ENCODE results near the gene LILRB5.
"Not testable (repeated sequence)": the region's sequence is repeated elsewhere in the genome, so short reads cannot be mapped to it uniquely, and the experiment has no call there.

Gene LILRB5

DNA sequence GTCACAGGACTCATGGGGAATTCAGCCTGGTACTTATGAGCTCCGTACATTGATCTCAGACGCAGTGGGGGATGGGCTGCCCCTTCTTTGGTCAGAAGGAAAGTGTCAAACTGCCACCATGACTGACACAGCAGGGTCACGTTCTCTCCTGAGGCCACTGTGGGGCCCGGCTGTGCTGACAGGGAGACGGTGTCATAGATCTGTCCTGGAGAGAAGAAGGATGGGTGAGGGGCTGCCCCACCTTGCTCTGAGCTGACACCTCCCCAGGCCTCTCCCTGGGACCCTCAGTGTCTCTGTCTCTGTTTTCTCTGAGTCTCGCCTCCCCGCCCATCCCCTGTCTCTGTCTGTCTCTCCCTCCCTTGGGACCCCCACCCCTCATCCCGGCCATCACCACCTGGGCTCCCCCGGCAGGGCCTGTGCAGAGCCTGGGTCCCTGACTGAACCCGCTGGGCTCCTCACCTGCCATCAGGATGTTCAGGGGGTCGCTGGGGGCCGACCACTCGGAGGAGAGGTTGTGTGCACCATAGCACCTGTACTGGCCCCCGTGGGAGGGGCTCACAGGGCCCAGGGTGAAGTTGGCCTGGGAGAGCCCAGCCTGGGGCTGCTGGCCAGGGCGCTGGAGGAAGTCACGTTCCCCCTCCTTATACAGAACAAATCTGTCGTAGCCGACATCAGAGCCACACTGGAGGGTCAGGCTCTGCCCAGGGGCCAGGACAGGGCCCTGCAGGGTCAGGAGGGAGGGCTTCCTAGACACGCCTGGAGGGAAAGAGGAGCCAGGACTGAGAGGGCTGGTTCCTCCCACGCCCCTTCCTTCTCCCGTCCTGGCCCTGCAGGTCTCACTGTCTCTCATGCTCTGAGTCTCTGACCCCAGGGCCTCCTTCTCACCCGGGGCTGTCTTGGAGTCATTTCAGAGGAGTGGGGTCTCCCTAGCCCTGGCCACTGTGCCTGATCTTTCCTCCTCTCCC lies 16.4 kb downstream of the LILRB5 start:
- not testable (repeated sequence) for DNase-seq

DNA sequence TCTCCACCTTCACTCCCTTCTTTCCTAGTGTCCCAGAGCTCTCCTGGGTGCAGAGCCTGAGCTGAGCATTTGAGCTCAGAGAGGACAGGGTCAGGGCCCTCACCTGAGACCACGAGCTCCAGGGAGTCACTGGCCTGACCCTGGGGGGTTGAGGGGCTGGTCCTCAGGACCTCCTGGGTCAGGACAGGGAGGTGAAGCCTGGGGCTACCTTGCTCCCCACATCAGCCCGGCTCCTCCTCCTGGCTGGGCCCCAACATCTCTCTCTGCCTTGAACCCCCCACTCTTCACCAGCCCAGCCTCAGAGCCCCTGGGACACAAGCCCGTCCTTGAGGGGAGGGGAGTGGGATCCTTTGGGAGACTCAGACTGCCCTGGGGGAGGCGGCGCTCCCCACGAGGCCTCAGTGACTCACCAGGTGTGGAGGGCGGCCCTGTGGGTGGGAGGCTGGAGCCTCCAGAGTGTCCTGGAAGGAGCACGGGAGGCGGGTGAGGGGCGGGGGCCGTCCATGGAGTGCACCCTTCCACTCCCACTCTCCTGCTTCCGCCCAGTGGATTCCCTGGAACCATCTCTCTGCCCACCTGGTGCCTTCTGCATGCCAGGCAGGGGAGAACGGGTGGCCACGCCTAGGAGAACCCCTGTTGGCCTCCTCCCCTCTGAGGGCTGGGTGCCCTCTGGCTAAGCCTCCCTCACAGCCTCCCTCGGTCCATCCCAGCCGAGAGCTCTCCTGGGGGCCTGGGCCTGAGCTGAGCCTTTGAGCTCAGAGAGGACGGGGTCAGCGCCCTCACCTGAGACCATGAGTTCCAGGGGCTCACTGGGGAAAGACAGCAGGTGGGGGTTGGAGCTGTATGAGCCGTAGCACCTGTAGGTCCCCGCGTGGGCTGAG lies 17.3 kb downstream of the LILRB5 start:
- DNase-seq = not testable (repeated sequence)

DNA sequence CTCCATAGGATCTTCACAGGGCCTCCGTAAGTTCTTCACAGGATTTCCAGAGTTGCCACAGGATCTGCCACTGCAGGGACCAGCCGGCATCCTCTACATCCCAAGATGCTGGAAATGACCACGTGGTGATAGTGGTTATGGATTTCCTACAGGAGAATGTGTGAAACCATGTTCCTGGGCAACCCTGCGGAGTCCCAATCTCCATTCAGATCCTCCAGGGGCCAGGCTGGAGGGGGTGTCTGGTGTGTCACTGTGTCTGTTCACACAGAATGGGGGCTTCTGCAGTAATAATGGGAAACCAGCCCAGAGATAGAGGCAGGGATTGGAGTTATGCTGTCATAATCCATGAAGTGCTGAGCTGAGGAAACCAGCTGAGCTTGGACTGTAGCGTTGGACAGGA lies 23.1 kb downstream of the LILRB5 start:
- no peak for DNase-seq

DNA sequence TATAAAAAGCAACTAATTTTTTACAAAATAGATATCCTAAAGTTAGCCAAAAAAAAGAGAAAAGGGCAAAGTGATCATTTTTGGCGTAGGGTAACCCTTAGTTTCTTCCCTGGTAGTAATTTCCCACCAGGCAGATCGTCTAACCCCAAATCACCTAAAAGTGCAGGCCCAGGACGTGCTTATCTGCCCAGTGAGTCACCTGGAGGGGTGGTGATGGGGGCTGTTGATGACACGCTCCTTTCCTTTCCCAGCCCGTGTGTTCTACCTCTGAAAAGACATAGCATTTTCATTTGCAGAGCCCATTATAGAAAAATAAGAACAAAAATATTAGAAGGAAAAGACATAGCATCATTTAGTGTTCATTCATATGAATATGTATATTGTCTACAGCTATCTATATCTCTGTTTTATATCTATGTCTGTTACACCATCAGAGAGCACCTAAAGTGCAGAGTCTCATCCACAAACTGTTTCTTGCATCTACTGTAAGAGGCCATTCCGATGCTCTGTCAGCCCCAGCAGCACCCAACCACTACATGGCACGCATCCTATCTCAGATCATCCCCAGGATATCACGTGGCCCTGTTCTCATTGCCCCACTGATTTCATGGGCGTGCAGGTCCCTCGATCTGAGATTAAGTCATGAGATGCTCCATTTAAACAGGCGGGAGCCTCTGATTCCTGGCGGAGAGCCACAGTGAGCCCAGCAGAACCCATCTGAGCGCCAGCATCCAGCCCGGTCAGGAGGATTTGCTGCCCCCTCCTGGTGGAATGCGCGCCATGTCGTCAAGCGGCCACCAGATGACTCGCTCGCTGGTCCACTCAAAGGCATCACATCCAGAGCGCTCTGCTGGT lies 25.8 kb downstream of the LILRB5 start:
- DNase-seq = peak; percentile 38

DNA sequence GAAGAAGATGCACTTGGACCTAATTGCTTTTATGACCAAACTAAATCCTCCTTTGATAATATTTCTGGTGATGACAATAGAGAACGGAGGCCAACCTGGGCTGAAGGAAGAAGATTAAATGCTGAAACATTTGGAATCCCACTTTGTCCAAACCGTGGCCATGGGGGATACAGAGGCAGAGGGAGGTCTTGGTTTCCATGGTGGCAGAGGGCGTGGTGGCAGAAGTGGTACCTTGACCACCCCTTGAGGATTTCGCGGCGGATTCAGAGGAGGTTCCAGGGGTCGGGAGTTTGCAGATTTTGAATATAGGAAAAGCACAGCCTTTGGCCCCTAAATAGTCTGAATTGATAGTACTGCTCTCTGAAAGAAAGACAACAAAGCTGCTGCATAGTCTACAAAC lies 27.0 kb downstream of the LILRB5 start:
- no peak for DNase-seq

DNA sequence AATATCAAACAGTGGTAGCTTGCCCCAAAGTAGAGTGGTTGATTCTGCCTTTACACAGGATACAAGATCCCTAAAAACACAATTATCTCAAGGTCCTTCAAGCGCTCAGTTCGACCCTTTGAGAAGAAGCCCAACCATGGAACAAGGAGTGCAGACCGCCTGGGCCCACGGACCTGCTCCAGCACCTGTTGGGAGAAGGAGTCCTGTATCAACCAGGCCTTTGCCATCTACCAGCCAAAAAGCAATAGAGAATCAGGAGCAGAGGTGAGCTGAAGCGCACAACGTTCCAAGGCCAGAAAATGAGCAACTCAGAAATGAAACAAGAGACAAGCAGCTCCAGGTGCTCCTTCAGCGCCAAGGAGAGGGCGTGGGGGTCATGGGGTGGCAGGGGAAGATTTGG lies 27.9 kb downstream of the LILRB5 start:
- DNase-seq = no peak

DNA sequence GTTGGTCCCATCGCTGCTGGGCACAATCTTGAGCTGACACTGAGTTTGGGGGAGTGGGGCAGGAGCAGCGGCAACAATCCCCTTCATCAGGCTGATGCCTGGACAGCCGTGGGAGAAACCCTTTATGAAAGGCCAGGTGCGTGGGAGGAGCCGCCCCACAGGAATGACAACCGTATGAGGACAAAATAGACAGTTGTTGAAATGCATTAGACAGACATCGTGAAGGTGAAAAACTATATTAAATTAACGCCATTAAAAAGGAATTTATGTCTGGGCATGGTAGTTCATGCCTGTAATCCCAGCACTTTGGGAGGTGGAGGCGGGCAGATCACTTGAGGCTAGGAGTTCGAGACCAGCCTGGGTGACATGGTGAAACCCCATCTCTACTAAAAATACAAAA lies 32.5 kb downstream of the LILRB5 start:
- not testable (repeated sequence) for DNase-seq

DNA sequence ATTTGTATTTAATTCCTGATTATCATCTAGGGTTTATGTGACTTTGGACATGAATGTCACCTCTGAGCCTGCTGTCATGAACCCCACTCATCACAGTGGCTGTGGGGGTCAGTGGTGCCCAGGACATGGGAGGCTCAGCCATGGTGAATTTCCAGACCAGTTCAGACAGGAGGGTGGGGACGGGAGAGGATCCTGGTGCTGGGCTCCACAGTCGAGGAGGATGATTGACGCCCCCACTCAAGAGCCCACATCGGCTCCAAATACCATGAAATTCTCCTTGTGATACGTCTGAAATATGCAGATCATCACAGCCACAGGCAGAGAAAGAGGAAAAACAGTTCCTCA lies 33.2 kb downstream of the LILRB5 start:
- DNase-seq = not testable (repeated sequence)

DNA sequence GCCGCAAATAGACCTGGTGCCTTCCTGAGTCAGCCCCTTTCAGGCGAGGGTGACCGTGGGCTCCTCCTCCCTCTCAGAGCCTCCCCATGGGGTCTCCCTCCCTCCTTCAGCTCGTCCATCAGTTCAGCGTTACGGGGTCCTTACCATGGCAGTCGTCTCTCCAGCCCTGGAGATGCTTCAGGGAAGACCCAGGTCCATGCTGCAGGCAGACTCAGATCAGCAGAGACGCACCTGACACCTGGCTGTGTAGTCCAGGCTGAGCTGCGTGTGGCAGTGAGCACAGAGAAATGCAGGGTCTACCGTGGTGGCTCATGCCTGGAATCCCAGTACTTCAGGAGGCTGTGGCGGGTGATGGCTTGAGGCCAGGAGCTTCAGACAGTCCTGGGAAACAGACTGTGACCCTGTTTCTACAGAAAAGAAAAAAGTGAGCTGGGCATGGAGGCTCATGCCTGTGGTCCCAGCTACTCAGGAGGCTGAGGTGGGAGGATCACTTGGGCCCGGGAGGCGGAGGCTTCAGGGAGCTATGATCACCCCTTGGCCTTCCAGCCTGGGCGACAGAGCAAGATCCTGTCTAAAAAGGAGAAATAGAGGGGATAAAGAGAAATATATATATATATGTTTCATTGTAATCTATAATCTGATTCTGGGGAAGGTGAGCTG lies 33.7 kb downstream of the LILRB5 start:
- not testable (repeated sequence) for DNase-seq

DNA sequence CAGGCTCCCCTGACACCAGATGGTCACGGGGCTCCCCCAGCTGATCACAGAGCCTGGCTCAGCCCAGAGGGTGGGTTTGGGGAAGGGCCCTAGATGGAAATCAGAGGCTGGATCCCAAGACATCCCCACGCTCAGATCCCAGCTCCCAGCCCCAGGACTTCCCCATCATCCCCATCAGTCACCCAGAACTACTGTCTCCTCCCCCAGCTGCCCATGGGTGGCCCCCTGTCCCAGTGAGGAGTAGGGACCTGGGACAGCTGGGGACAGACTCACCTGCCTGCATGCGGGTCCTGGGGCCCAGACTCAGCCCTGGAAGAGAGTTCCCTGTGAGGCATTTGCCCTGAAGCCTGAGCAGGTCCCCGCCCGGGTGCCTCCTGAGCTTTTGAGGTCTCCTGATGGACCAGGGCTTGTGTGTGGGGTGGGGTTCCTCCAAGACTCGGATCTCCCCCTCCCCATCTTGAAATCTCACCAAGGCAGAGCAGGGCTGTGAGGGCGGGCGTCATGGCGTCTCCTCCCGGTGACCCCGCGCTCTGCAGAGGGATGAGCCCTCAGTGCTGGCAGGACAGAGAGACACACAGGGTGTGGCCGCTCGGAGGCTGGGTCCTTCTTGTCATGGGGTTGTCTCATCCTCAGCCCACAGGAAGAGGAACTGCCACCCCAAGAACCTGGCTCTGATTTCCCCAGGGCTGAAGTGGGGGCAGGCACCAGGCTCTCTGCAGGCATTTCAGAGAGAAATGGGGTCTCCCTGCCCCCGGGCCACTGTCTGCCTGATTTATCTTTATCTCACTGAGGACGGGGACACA lies 34.4 kb downstream of the LILRB5 start, which contains the start of gene LILRB3:
Gene LILRB3 (minus strand): TSS at position 534 of the 803 bp plus-strand sequence. CDS start 31 bp downstream, at position 503.
- not testable (repeated sequence) for DNase-seq

DNA sequence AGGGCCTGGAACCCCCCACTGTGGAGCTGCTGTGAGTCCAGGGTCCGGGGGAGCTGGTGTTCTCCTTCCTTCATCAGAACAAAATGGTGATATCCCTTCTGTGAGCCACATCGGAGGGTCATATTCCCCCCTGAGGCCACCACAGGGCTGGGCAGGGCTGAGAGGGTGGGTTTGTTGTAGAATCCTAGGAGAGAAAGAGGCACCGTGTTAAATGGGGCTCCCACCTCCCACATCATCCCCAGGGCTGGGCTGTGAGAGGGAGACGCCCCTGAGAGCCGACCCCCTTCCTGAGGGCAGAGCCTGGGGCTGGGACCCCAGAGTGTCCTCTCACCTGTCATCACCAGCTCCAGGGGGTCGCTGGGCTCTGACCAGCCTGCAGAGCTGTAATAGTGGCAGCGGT lies 35.1 kb downstream of the LILRB5 start:
- DNase-seq = not testable (repeated sequence)

DNA sequence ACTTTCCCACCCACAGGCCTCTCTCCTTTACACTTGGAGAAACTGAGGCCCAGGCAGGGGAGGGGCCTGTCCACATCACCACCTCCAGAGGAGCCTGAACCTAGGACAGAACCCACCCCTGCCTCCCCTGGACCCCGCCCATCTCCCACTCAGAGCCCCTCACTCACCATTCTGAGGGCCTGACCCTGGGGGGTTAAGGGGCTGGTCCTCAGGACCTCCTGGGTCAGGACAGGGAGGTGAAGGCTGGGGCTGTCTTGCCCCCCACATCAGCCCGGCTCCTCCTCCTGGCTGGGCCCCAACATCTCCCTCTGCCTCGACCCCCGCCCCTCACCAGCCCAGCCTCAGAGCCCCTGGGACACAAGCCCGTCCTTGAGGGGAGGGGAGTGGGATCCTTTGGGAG lies 37.4 kb downstream of the LILRB5 start:
- not testable (repeated sequence) for DNase-seq

DNA sequence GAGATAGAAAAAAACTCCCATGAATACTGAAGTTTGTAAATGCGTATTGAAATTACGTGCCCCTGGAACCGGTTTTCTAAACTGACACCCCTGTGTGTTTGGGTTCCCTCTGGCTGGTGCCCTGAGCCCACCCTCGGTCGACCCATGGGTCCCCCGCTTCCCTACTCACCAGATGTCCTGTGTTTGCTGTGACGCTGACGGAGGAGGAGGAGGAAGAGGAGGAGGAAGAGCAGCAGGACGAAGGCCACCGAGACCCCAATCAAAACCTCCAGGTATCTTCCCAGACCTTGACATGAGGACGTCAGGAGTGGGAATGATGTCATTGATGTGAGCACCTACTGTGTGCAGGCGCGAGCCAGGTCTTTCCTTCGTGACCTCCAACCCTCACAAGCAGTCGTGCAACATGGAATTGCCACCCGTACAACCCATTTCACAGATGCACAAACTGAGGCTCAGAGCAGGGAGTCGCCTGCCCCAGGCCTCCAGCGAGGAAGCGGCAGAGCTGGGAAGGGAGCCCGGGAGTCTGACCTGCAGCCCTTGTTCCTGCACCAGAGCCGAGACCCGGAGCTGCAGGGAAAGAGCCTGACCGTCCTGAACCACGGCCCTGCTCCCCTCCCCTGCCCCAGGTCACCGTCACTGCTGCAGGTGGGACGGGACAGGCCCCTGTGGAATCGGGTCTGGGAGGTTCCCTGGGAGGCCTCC lies 38.0 kb downstream of the LILRB5 start:
- DNase-seq = no peak

DNA sequence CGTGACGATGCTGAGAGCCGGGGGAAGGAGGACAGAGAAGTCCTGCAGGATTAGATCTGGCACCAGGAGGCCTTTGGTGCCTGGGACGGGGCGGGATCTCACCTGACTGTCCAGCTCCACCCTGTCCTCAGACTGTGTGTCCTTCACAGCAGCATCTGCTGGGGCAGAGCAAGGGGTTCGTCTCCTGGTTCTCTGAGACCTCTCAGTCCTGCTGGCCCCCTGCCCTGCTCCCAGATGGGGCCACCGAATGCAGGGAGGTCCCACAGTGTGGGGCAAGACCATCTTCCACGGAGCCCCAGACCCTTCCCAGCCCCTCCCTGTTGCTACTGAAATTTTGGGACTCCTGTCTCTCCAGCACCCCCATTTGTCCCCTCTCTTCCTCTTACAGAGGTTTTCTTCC lies 38.8 kb downstream of the LILRB5 start:
- no peak for DNase-seq

DNA sequence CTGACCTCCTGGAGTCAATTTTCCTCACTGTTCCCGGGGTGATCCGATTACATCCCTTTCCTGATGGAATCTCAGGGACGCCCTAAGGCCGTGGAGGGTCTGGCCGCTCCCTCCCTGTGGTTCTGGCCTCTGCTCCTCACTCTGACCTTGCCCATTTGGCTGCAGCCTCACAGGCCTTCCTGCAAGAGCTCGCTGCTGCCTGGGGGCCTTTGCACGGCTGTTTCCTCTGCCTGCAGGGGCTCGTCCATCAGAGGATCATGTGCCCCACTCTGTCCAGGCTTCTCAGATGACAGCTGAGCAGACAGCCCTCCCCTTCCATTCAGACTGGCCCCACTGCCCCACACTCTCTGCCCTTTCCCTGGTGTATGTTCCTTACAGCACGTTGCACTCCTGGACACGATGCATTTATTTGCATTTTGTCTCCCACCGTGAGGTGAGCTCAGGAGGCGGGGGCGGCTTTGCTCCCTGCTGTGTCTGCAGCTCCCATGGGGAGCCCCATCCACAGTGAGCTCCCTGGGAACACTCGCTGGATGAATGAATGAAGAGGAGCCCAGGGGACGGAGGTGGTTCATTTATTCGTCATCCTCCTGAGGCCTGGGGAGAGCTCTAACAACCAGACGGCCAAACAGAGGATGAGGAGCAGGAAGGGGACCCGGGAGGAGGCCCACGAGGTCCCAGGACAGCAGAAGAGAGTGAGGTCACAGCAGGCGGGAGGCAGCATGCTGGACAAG lies 39.4 kb downstream of the LILRB5 start:
- not testable (repeated sequence) for DNase-seq

DNA sequence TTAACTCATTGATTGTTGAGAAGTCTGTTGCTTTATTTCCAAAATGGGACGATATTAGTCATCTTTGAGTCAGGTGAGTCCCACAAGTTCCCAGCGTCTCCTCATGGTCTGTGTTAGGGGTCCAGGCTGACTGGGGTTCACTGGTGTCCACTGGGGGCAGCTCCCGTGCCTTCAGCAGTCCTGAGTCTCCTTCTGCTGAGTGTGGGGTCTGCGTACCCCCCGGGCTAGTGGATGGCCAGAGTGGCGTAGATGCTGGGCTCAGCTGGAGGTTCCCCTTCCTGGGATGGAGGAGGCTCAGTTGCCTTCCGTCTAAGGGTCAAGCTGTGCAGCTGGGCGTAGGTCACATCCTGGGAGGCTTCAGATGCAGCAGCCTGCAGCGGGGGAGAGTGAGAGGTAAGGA lies 40.2 kb downstream of the LILRB5 start:
- no peak for DNase-seq

DNA sequence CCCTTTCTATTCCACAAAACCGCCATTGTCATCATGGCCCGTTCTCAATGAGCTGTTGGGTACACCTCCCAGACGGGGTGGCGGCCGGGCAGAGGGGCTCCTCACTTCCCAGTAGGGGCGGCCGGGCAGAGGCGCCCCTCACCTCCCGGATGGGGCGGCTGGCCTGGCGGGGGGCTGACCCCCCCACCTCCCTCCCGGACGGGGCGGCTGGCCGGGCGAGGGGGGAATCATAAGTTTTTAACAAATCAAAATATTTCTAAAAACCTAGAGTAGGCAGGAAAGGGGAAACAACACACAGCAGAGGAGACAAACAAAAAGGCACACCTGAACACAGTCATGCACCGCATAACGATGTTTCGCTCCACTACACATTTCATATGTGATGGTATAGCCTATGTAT lies 42.3 kb downstream of the LILRB5 start:
- DNase-seq = not testable (repeated sequence)

DNA sequence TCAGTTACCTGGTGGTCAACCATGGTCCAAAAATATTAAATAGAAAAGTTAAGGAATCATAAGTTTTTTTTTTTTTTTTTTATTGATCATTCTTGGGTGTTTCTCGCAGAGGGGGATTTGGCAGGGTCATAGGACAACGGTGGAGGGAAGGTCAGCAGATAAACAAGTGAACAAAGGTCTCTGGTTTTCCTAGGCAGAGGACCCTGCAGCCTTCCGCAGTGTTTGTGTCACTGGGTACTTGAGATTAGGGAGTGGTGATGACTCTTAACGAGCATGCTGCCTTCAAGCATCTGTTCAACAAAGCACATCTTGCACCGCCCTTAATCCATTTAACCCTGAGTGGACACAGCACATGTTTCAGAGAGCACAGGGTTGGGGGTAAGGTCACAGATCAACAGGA lies 42.9 kb downstream of the LILRB5 start:
- DNase-seq = not testable (repeated sequence)

DNA sequence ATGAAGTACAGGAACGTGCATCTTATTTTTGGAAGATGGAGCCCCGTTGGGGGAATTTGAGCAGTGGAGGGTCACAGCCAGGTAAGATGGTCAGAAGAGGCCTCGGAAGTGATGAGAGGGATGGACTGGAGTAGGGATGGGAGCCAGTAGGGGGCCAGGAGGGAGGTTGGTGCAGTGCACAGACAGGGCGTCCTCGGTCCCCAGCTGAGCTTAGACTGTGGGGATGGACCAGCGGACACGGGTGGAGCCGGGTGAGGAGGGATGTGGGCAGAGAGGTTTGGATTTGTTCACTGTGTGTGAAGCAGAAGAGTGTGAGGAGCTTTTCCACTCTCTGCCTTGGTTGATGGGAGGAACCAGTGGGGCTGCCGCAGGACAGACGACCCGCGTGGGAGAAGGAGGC lies 45.8 kb downstream of the LILRB5 start:
- DNase-seq = no peak
